K562 (cell line): ENCODE results near the gene RGR. TPM values are rescaled to one million over a fixed set of nuclear protein-coding genes. Genes with fewer than 3 reads are reported as not detected.

Experiments used
- ADNP ChIP-seq: fragments of 200-800 bp; sonication (Bioruptor generic); IDR thresholded peaks from 2 replicates; pipeline ENCODE4 v1.6.1; 2016; ENCODE audit warnings: missing genetic modification characterization, missing compliant biosample characterization
- CTBP1 ChIP-seq: fragments of 450-650 bp; IDR thresholded peaks from 2 replicates; pipeline ENCODE4 v1.6.1; 2016; ENCODE audit warnings: borderline replicate concordance
- CTCF ChIP-seq, 3 experiments: IDR thresholded peaks in 2 of 3; conservative IDR thresholded peaks in 1 of 3; 2 replicates each; pipeline ENCODE4 v1.5.1; 2011 to 2012; ENCODE audit warnings: low read length in 3 of 3, mild to moderate bottlenecking in 3 of 3, control low read depth in 2 of 3, improper control_type of control experiment in 1 of 3, inconsistent platforms in 1 of 3, low read depth in 1 of 3, mixed read lengths in 1 of 3, moderate library complexity in 1 of 3; ENCODE audit not compliant: insufficient read depth in 2 of 3
- DACH1 ChIP-seq: fragments of 450-650 bp; IDR thresholded peaks from 2 replicates; pipeline ENCODE4 v1.6.1; 2018; ENCODE audit not compliant: partially characterized antibody
- ELF1 ChIP-seq: fragments of 200-800 bp; sonication (Bioruptor generic); IDR thresholded peaks from 2 replicates; pipeline ENCODE4 v1.6.1; 2016; ENCODE audit warnings: missing genetic modification characterization, missing compliant biosample characterization
- ELF4 ChIP-seq: fragments of 450-650 bp; formaldehyde crosslinking; IDR thresholded peaks from 2 replicates; pipeline ENCODE4 v1.4.0; 2022; ENCODE audit warnings: missing genetic modification characterization
- GABPA ChIP-seq: fragments of 200-800 bp; sonication (Bioruptor generic); conservative IDR thresholded peaks from 2 replicates; pipeline ENCODE4 v1.6.1; 2016; ENCODE audit warnings: low read depth, missing genetic modification characterization, missing compliant biosample characterization
- GABPB1 ChIP-seq: sonication (generic); formaldehyde crosslinking; IDR thresholded peaks from 2 replicates; pipeline ENCODE4 v1.8.0; 2022; ENCODE audit warnings: mild to moderate bottlenecking, missing genetic modification reagents
- MYNN ChIP-seq, 2 experiments: sonication (generic); formaldehyde crosslinking in 1 of 2; IDR thresholded peaks; 2 replicates each; pipeline versions ENCODE4 v1.5.0 to v1.6.1; 2016 to 2020; ENCODE audit warnings: antibody characterized with exemption in 1 of 2, missing genetic modification reagents in 1 of 2
- RAD21 ChIP-seq, 2 experiments: fragments of 250-450 bp in 1 of 2; fragments of 450-650 bp in 1 of 2; sonication (Bioruptor Pico) in 1 of 2; formaldehyde crosslinking in 1 of 2; IDR thresholded peaks in 1 of 2; conservative IDR thresholded peaks in 1 of 2; 2 replicates each; pipeline versions ENCODE4 v1.4.0 to v1.8.0; 2020 to 2022; ENCODE audit warnings: mild to moderate bottlenecking in 2 of 2, moderate library complexity in 1 of 2
- RCOR1 ChIP-seq, 2 experiments: IDR thresholded peaks; 2 replicates each; pipeline ENCODE4 v1.6.1; 2012; ENCODE audit warnings: low read depth in 2 of 2, low read length in 2 of 2, borderline replicate concordance in 1 of 2, improper control_type of control experiment in 1 of 2
- ZBTB40 ChIP-seq, 2 experiments: fragments of 450-650 bp in 1 of 2; sonication (generic) in 1 of 2; formaldehyde crosslinking in 1 of 2; IDR thresholded peaks; 2 replicates each; pipeline versions ENCODE4 v1.7.1 to v1.9.0; 2016 to 2022; ENCODE audit warnings: inconsistent platforms in 1 of 2, mild to moderate bottlenecking in 1 of 2, missing genetic modification reagents in 1 of 2
- ZNF384 ChIP-seq: IDR thresholded peaks from 2 replicates; pipeline ENCODE4 v1.6.1; 2012; ENCODE audit warnings: low read depth, low read length, improper control_type of control experiment
- polyA plus RNA-seq, 8 experiments: library from polyadenylated mRNA; depleted of rRNA in 4 of 8; stranded (reverse) in 5 of 8; unstranded in 3 of 8; fragments of >200 nt; fragmentation: Nextera tagmentation in 2 of 8; fragmentation: Illumina TruSeq in 1 of 8; extraction: Ambion mirVana in 2 of 8; extraction: Trizol in 1 of 8; gene quantifications; 2 replicates each; pipeline versions ENCODE4 v1.2.1 to v1.2.3, GENCODE V29; 2011 to 2014; ENCODE audit warnings: inconsistent platforms in 1 of 8, missing spikeins in 1 of 8
- total RNA-seq, 7 experiments: library from RNA; depleted of rRNA in 6 of 7; stranded (reverse); fragments of >200 nt in 6 of 7; fragmentation: Illumina TruSeq in 2 of 7; extraction: Trizol in 2 of 7; gene quantifications; 2 replicates each; pipeline versions ENCODE4 v1.2.1 to v1.2.3, GENCODE V29; 2011 to 2021; ENCODE audit warnings: low replicate concordance in 1 of 7

The RGR gene
- total and polyA plus RNA-seq, 9 of the 15 experiments (the other 6 are each of a cell fraction or from before 2014, with no cell fraction given) = not detected

GRCh38 chr10:84267503-84268126, 22.8 kb downstream of the RGR start (continued):
- TF ChIP-seq RAD21 (CRISPR knock-in tag; conservative IDR thresholded peaks at IDR 0.05 in 1 of 2, IDR thresholded peaks at IDR 0.05 in 1 of 2) (peak; percentile 72 to 92), CTCF (IDR thresholded peaks at IDR 0.05 in 2 of 3, conservative IDR thresholded peaks at IDR 0.05 in 1 of 3; ENCODE audit: insufficient read depth in 2 of 3, low read depth in 1 of 3, low read length in 3 of 3) (peak; percentile 80 to 93 (median 92)), RCOR1 (IDR thresholded peaks at IDR 0.05; ENCODE audit: borderline replicate concordance in 1 of 2, low read depth in 2 of 2, low read length in 2 of 2) (0 out of 4 replicates have a peak, but pooled peaks of 1 of the 2 experiments have one; percentile 44), GABPB1 (CRISPR knock-in tag) (peak; percentile 46; the same call in 1 of the 2 replicates), GABPA (tag) (peak; percentile 39; the same call in 1 of the 2 replicates), ZBTB40 (IDR thresholded peaks at IDR 0.05) (peak; percentile 44; the same call in 1 of the 2 replicates), ZBTB40 (CRISPR knock-in tag; IDR thresholded peaks at IDR 0.05) (no peak), CTBP1 (peak; percentile 25; the same call in 1 of the 2 replicates), MYNN (IDR thresholded peaks at IDR 0.05) (0 out of 2 replicates have a peak, but pooled peaks have one; percentile 37), MYNN (CRISPR knock-in tag; IDR thresholded peaks at IDR 0.05) (no peak), ELF1 (tag) (peak; percentile 59; the same call in 1 of the 2 replicates), ADNP (tag) (no peak), DACH1 (peak; percentile 83), ELF4 (peak; percentile 39; the same call in 1 of the 2 replicates), ZNF384 (0 out of 2 replicates have a peak, but pooled peaks have one; percentile 20)
